ENCODE results near the gene NKX1-1. TPM values are rescaled to one million over a fixed set of nuclear protein-coding genes. Genes with fewer than 3 reads are reported as not detected.
A peak's percentile ranks its signal among the peaks of the same experiment; 100 is the strongest.

Gene NKX1-1
- total RNA-seq, 1 experiment from 2014 or later: not detected

- Histone ChIP-seq H3K36me3 (ENCODE audit: control insufficient read depth, insufficient read depth, low read length) (no peaks in the 10 kb centered on the region), H3K4me3 (ENCODE audit: low read depth in 2 of 2, low read length in 2 of 2) (no peak overlapping the region), H3K27ac (ENCODE audit: low read length) (no peak overlapping the region), H3K9me3 (ENCODE audit: control insufficient read depth, insufficient read depth, low read depth, low read length) (no peaks in the 10 kb centered on the region), H3K27me3 (ENCODE audit: control insufficient read depth, insufficient read depth, low read length) (no peaks in the 10 kb centered on the region), H3K4me1 (ENCODE audit: control insufficient read depth, insufficient read depth, low read length) (no peaks in the 10 kb centered on the region)
- ATAC-seq (0 out of 2 replicates have a peak, but pooled peaks have one; percentile 40), DNase-seq (ENCODE audit: low read depth, low spot score) (no peak)
- no peak for TF ChIP-seq REST (IDR thresholded peaks at IDR 0.05; ENCODE audit: insufficient read depth in 1 of 2, low read depth in 2 of 2, low read length in 1 of 2)
- no peak for TF ChIP-seq POLR2AphosphoS5 (IDR thresholded peaks at IDR 0.05; ENCODE audit: low read depth, low read length)
- intact Hi-C loops (cut with micrococcal nuclease; ENCODE audit: unreplicated experiment) (no loop called here), in situ Hi-C loops (cut with HindIII; ENCODE audit: low pct_unique_long_range_greater_than_20kb, low sequenced_read_pairs) (no loop called here)
- CTCF ChIA-PET: no interaction called here
- POLR2A ChIA-PET: no interaction called here
- no TSS peak for BruUV-seq (replicated peaks)
Observed at GRCh38 chr4:1376841-1377605, 29.2 kb downstream of the NKX1-1 start.

DNA sequence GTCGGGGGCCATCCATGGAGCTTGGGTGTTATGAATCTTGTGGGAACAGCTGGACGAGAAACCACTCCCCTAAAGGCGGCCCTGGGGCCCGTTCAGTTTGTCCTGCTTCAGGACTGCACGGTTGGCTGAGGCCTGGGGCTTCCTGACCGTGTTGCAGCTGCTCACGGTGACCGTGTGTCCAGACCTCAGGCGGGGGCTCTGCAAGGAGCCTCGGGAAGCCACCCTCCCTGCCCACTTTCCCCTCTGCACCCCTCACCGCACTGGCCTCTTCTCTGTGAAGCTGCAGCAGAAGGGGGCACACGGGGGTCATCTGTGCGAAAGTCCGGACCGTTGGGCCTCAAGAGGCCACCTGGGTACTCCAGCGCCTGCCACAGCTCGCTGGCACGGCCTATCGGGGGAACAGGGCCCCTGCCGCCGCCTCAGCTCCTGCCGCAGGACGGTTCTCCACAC, 29.8 kb downstream of the NKX1-1 start:
- ATAC-seq (no peak), DNase-seq (ENCODE audit: low read depth, low spot score) (no peak)
- CTCF ChIA-PET: no interaction called here
- no peaks in the 10 kb centered on the region for H3K4me1 ChIP-seq (ENCODE audit: control insufficient read depth, insufficient read depth, low read length)
- intact Hi-C loops (cut with micrococcal nuclease; ENCODE audit: unreplicated experiment) (no loop called here), in situ Hi-C loops (cut with HindIII; ENCODE audit: low pct_unique_long_range_greater_than_20kb, low sequenced_read_pairs) (no loop called here)
- BruUV-seq (replicated peaks): no TSS peak
- POLR2A ChIA-PET: no interaction called here
- H3K4me3 ChIP-seq (ENCODE audit: low read depth in 2 of 2, low read length in 2 of 2): no peak overlapping the region
- H3K36me3 ChIP-seq (ENCODE audit: control insufficient read depth, insufficient read depth, low read length): no peaks in the 10 kb centered on the region
- TF ChIP-seq REST (IDR thresholded peaks at IDR 0.05; ENCODE audit: insufficient read depth in 1 of 2, low read depth in 2 of 2, low read length in 1 of 2) (no peak), TCF7L2 (IDR thresholded peaks at IDR 0.05; ENCODE audit: low read depth, low read length) (no peak), SIN3A (IDR thresholded peaks at IDR 0.05; ENCODE audit: borderline replicate concordance, insufficient read depth, low read depth, low read length) (no peak), POLR2AphosphoS5 (IDR thresholded peaks at IDR 0.05; ENCODE audit: low read depth, low read length) (no peak)
- TF ChIP-seq, protein P1, sequence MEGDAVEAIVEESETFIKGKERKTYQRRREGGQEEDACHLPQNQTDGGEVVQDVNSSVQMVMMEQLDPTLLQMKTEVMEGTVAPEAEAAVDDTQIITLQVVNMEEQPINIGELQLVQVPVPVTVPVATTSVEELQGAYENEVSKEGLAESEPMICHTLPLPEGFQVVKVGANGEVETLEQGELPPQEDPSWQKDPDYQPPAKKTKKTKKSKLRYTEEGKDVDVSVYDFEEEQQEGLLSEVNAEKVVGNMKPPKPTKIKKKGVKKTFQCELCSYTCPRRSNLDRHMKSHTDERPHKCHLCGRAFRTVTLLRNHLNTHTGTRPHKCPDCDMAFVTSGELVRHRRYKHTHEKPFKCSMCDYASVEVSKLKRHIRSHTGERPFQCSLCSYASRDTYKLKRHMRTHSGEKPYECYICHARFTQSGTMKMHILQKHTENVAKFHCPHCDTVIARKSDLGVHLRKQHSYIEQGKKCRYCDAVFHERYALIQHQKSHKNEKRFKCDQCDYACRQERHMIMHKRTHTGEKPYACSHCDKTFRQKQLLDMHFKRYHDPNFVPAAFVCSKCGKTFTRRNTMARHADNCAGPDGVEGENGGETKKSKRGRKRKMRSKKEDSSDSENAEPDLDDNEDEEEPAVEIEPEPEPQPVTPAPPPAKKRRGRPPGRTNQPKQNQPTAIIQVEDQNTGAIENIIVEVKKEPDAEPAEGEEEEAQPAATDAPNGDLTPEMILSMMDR (IDR thresholded peaks at IDR 0.05): no peak
- no peak overlapping the region for H3K27ac ChIP-seq (ENCODE audit: low read length)
- no peaks in the 10 kb centered on the region for H3K9me3 ChIP-seq (ENCODE audit: control insufficient read depth, insufficient read depth, low read depth, low read length)
- no peaks in the 10 kb centered on the region for H3K27me3 ChIP-seq (ENCODE audit: control insufficient read depth, insufficient read depth, low read length)
